Measurements from ENCODE around the gene MRC2.

The MRC2 gene

DNA sequence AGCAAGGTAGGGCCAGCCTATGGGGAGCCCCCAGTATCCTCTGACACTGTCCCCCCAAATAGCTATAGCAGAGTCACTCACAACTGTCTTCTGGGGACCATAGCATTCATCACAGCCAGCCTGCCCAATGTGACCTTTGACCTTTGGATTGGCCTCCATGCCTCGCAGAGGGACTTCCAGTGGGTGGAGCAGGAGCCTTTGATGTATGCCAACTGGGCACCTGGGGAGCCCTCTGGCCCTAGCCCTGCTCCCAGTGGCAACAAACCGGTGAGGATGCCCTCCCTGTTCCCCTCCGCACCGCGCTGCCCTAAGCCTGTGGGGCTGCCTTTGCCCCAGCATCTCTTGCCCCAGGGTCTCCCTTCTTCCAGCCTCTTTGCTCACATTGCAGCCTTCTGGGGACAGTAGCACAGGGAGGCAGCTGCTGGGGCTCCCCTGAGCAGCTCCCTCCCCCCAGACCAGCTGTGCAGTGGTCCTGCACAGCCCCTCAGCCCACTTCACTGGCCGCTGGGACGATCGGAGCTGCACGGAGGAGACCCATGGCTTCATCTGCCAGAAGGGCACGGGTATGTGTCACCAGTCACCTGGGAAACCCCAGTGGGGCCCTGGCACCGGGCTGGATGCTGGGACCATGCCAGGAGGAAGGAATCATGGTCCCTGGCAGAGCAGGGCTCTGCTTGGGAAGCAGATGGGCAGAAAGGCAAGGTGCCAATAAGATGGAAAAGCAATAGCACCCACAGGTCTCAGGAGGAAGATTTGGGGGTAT, 61.1 kb downstream of the MRC2 start:
- no peak for TF ChIP-seq NFIC (IDR thresholded peaks at IDR 0.05)
- TF ChIP-seq YY1 (IDR thresholded peaks at IDR 0.05; ENCODE audit: low read depth) = no peak
- no peak for TF ChIP-seq TAF1 (IDR thresholded peaks at IDR 0.05; ENCODE audit: low read depth)
- no peak for TF ChIP-seq TEAD4 (IDR thresholded peaks at IDR 0.05)
- TF ChIP-seq TCF12 (IDR thresholded peaks at IDR 0.05; ENCODE audit: low read depth) = no peak
- TF ChIP-seq CEBPB (IDR thresholded peaks at IDR 0.05) = no peak
- TF ChIP-seq FOXM1 (IDR thresholded peaks at IDR 0.05; ENCODE audit: borderline replicate concordance, low read depth) = no peak
- TF ChIP-seq REST (IDR thresholded peaks at IDR 0.05; ENCODE audit: low read depth) = no peak
- TF ChIP-seq RAD21 (IDR thresholded peaks at IDR 0.05; ENCODE audit: low read depth) = no peak
- TF ChIP-seq USF1 (IDR thresholded peaks at IDR 0.05) = no peak
- no peak for TF ChIP-seq CREB1 (IDR thresholded peaks at IDR 0.05; ENCODE audit: low read depth)
- no peak for TF ChIP-seq ZBTB7A (IDR thresholded peaks at IDR 0.05; ENCODE audit: low read depth)
- TF ChIP-seq EP300 (IDR thresholded peaks at IDR 0.05; ENCODE audit: borderline replicate concordance) = no peak

GRCh38 chr17:62689441-62690167, 62.1 kb downstream of the MRC2 start:
- TF ChIP-seq EP300 (IDR thresholded peaks at IDR 0.05; ENCODE audit: borderline replicate concordance) (no peak), NFIC (IDR thresholded peaks at IDR 0.05) (no peak), YY1 (IDR thresholded peaks at IDR 0.05; ENCODE audit: low read depth) (no peak), RAD21 (IDR thresholded peaks at IDR 0.05; ENCODE audit: low read depth) (no peak), CREB1 (IDR thresholded peaks at IDR 0.05; ENCODE audit: low read depth) (no peak)

DNA sequence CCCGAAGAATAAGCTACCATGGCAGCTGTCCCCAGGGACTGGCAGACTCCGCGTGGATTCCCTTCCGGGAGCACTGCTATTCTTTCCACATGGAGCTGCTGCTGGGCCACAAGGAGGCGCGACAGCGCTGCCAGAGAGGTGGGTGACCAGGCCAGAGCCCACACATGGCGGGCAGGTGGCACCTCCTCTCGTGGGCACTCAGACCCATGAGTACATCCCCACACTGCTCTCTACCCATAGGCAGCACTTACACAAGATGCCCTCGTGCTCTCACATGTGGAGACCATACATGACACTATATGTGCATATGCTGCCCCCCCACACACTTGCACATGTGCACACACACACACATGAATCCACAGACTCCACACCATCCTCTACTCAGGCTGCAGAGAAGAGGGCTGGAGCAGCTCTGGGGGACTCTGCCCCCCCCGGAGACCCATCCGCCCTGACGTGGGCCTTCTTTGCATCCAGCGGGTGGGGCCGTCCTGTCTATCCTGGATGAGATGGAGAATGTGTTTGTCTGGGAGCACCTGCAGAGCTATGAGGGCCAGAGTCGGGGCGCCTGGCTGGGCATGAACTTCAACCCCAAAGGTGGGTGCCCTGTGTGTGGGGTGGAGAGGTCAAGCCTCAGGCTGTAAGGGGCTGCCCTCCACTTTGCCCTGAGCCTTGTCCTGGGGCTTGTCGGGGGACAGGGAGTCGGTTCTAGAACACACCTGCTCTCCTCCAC, 62.9 kb downstream of the MRC2 start:
- TF ChIP-seq TEAD4 (IDR thresholded peaks at IDR 0.05) (no peak), RAD21 (IDR thresholded peaks at IDR 0.05; ENCODE audit: low read depth) (peak; percentile 20; the same call in 1 of the 2 replicates)

- TF ChIP-seq EGR1 (IDR thresholded peaks at IDR 0.05) (peak; percentile 82), EP300 (IDR thresholded peaks at IDR 0.05; ENCODE audit: borderline replicate concordance) (no peak)
Observed at GRCh38 chr17:62692159-62692651, 64.7 kb downstream of the MRC2 start.

DNA sequence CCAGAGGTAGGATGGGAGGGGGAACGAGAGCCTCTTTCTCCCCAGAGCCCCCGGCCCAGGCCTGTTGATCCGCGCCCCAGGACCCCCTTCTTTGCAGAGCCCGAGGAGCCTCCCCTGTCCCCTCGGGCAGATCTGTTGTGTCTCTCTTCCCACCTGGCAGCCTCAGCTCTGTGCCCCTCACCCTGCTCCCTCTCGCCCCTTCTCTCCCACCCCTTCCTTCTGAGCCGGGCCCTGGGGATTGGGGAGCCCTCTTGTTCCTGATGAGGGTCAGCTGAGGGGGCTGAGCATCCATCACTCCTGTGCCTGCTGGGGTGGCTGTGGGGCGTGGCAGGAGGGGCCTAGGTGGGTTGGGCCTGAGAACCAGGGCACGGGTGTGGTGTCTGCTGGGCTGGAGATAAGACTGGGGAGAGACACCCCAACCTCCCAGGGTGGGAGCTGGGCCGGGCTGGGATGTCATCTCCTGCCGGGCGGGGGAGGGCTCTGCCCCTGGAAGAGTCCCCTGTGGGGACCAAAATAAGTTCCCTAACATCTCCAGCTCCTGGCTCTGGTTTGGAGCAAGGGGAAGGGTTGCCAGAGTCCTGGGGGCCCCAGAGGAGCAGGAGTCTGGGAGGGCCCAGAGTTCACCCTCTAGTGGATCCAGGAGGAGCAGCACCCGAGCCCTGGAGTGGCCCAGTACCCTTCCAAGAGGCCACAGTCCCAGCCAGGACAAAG, 65.4 kb downstream of the MRC2 start:
- TF ChIP-seq REST (IDR thresholded peaks at IDR 0.05; ENCODE audit: low read depth) = no peak
- TF ChIP-seq EGR1 (IDR thresholded peaks at IDR 0.05) = no peak
- 0 out of 2 replicates have a peak, but pooled peaks have one; percentile 16 for TF ChIP-seq RAD21 (IDR thresholded peaks at IDR 0.05; ENCODE audit: low read depth)

DNA sequence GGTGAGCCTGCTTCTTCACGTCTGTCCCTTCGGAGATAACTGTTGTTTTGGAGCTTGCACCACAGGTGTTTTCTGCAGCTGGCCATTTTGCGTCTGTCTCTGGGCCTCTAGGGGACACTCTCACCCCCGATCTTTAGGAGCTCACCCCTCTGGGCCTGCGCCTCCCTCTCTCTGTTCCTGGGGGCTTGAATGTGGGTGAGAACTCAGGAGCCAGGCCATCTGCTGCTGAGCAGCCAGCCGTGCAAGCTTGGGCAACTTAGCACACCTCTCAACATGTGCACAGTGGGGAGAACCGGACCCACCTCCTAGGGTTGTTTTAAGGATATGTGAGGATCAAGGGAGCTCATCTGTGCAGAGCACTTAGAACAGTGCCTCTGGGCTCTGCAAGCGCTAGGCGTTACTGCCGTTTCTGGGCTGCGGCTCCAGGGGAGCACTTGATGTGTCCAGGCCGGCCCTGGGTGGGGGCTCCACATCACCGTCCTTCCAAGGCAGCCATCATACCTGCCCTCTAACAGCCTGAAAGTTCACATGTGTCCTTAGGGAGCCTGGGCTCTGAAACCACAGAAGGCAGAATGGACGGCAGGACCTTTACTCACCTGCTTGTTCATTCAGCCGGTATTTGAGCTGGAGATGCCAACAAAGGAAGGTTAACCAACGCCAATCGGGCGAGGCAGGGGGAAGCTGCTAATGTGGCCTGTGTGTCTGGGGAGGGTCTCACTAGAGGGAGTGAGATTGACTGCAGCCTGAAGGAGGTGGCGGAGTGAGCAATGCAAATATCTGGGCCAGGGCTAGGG, 66.3 kb downstream of the MRC2 start:
- TF ChIP-seq CEBPB (IDR thresholded peaks at IDR 0.05) (no peak), REST (IDR thresholded peaks at IDR 0.05; ENCODE audit: low read depth) (no peak), RAD21 (IDR thresholded peaks at IDR 0.05; ENCODE audit: low read depth) (no peak), EGR1 (IDR thresholded peaks at IDR 0.05) (no peak), USF1 (IDR thresholded peaks at IDR 0.05) (no peak), ZBTB7A (IDR thresholded peaks at IDR 0.05; ENCODE audit: low read depth) (no peak), TEAD4 (IDR thresholded peaks at IDR 0.05) (no peak), NFIC (IDR thresholded peaks at IDR 0.05) (no peak)
